ENCODE measurements around the gene UBB. TPM values are rescaled to one million over a fixed set of nuclear protein-coding genes. Genes with fewer than 3 reads are reported as not detected.
A peak's percentile ranks its signal among the peaks of the same experiment; 100 is the strongest.

Gene UBB
- total and polyA plus RNA-seq, 12 donors: 588 to 3,694 (median 2,139) TPM

DNA sequence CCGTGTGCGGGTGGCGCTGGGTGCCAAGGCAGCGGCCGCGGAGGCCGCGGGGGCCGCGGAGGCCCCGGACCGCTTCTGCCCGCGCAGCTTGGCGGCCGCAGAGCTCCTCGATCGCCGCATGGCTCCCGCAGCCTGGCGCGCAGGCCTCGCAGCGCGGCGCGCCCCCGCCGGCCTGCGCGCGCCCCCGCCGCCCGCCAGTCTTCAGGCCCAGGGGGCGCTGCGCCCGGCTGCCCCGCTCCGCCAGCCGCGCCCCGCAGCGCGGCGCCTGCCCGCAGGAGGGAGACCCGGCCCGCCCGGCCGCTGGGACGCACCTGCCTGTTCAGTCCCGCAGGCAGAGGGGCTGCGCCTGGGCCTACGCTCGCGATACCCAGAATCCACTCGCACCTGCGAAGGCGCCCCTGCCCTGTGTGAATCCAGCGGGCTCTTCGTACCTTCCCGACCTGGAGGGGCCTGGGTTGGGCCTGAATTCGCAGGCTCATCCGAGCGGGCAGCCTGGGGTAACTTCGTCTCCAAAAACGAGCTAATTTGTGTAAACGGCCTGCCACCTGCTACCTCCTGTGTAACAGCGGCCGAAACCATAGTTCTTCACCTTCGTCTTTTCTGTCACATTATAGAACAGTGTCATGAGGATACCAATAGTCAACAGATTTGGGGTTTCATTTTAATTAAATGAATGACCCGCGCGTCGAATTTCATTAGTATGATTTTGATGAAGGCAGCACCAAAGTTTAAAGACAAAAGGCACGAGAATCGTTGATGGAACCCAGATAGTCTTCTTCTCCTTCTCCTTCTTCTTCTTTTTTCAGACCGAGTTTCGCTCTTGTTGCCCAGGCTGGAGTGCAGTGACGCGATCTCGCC, 27.3 kb upstream of the UBB start, which contains the start of gene CENPV:
TSS of gene CENPV (minus strand) at position 153 of the 858 bp plus-strand sequence. CDS start at position 120, 33 bp downstream.
- peak within 1 kb of the TSS in 3 of 5 donors; percentile 33 to 78 (median 73) for H3K27ac ChIP-seq

DNA sequence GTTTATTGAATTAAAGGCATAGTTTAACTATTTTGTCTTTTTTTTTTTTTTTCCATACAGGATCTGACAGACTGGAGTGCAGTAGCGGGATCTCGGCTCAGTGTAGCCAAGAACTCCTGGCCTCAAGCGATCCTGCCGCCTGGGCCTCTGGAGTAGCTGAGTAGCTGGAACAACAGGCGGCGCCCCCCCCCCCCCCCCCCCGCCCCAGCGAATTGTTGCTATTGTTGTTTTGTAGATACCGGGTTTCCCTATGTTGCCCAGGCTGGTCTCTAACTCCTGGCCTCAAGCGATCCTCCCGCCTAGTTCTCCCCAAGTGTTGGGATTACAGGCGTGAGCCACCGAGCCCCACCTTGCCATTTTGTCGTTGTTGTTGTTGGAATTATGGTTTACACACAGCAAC, 26.3 kb upstream of the UBB start:
- DNase-seq: peak in 1 of 7 donors; percentile 10
- 90 to 94% (median 93%) methylated on average over 14 of the region's 14 CpGs for WGBS, 4 donors
- TF ChIP-seq, protein P1, sequence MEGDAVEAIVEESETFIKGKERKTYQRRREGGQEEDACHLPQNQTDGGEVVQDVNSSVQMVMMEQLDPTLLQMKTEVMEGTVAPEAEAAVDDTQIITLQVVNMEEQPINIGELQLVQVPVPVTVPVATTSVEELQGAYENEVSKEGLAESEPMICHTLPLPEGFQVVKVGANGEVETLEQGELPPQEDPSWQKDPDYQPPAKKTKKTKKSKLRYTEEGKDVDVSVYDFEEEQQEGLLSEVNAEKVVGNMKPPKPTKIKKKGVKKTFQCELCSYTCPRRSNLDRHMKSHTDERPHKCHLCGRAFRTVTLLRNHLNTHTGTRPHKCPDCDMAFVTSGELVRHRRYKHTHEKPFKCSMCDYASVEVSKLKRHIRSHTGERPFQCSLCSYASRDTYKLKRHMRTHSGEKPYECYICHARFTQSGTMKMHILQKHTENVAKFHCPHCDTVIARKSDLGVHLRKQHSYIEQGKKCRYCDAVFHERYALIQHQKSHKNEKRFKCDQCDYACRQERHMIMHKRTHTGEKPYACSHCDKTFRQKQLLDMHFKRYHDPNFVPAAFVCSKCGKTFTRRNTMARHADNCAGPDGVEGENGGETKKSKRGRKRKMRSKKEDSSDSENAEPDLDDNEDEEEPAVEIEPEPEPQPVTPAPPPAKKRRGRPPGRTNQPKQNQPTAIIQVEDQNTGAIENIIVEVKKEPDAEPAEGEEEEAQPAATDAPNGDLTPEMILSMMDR (IDR thresholded peaks at IDR 0.05): no peak
- no peak for TF ChIP-seq POLR2A (IDR thresholded peaks at IDR 0.05)

More for the DNA sequence above, 27.3 kb upstream of the UBB start, which contains the start of gene CENPV:
- peaks cover 7 to 13% of the 10 kb centered on the region in 2 donors for H3K4me1 ChIP-seq (replicated peaks in 1 of 2)
- TF ChIP-seq, protein P1 (IDR thresholded peaks at IDR 0.05): peak in 2 of 6 experiments; percentile 25 to 37
- peak; percentile 30 to 48 for TF ChIP-seq POLR2A (IDR thresholded peaks at IDR 0.05)
- peak in 6 of 7 donors; percentile 37 to 56 (median 42) for DNase-seq
- H3K9me3 ChIP-seq (replicated peaks in 1 of 3): no peaks in the 10 kb centered on the region
- WGBS, 4 donors: 15 to 74% (median 48%) methylated on average over 17 to 82 of the region's 83 CpGs
- H3K4me3 ChIP-seq: peak within 1 kb of the TSS in 3 of 4 donors; percentile 31 to 89 (median 68)
- intact Hi-C loops (cut with DNase I): no loop called here
- H3K36me3 ChIP-seq (replicated peaks in 1 of 2): no peaks in the 10 kb centered on the region
- H3K27me3 ChIP-seq: no peaks in the 10 kb centered on the region

DNA sequence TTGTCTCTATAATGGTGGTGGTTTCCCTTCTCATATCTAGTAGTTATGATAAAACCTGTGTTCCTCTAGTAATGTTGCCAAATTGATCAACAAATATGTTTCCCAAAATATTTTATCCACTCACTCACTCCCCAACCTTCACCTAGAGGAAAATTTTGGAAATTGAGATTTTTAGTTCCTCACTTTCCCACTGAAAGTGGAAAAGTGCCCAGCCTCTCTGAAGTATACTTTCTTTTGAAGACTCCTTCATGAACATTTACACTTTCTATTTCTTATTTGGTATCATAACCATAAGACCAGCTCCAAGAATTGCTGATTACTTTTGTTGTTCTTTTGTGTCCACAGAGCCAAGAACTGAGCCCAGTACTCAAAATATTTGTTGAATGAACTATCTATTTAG, 22.5 kb upstream of the UBB start:
- H3K36me3 ChIP-seq (replicated peaks in 1 of 2): no peaks in the 10 kb centered on the region
- H3K4me3 ChIP-seq: no peak overlapping the region
- intact Hi-C loops (cut with DNase I): no loop called here
- TF ChIP-seq, protein P1 (IDR thresholded peaks at IDR 0.05): no peak
- TF ChIP-seq POLR2A (IDR thresholded peaks at IDR 0.05): no peak
- H3K27me3 ChIP-seq: no peaks in the 10 kb centered on the region
- no peaks in the 10 kb centered on the region for H3K4me1 ChIP-seq (replicated peaks in 1 of 2)
- H3K27ac ChIP-seq: no peak overlapping the region
- no peaks in the 10 kb centered on the region for H3K9me3 ChIP-seq (replicated peaks in 1 of 3)
- DNase-seq: no peak

More for the DNA sequence above, 26.3 kb upstream of the UBB start:
- no peaks in the 10 kb centered on the region for H3K36me3 ChIP-seq (replicated peaks in 1 of 2)
- peaks cover 7 to 13% of the 10 kb centered on the region in 2 donors for H3K4me1 ChIP-seq (replicated peaks in 1 of 2)
- H3K27me3 ChIP-seq: no peaks in the 10 kb centered on the region
- no peak overlapping the region for H3K4me3 ChIP-seq
- H3K9me3 ChIP-seq (replicated peaks in 1 of 3): no peaks in the 10 kb centered on the region
- no peak overlapping the region for H3K27ac ChIP-seq
- intact Hi-C loops (cut with DNase I): no loop called here

DNA sequence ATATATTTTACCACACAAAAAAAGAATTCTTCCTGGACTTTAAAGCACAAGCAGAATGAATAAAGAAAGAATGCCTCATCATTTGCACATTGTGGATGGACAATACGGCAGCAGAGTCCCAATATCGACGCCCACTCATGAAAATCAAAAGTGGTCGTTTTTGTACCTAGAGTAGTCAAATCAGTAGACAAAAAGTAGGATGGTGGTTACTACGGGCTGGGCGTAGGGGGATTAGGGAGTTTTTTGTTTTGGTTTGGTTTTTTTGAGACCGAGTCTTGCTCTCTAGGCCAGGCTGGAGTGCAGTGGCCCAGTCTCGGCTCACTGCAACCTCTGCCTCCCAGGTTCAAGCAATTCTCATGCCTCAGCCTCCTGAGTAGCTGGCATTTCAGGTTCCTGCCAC, 19.0 kb upstream of the UBB start:
- 80 to 86% (median 84%) methylated on average over 8 of the region's 8 CpGs for whole genome bisulfite sequencing, 4 donors
- no peak for DNase-seq
- no peak for TF ChIP-seq POLR2A (IDR thresholded peaks at IDR 0.05)
- TF ChIP-seq, protein P1 (IDR thresholded peaks at IDR 0.05): no peak
- Histone ChIP-seq H3K27ac (no peak overlapping the region), H3K4me3 (no peak overlapping the region), H3K9me3 (replicated peaks in 1 of 3) (no peaks in the 10 kb centered on the region), H3K4me1 (replicated peaks in 1 of 2) (peaks cover 0 to 8% of the 10 kb centered on the region in 2 donors), H3K27me3 (no peaks in the 10 kb centered on the region), H3K36me3 (replicated peaks in 1 of 2) (no peaks in the 10 kb centered on the region)
- intact Hi-C loops (cut with DNase I): loop anchor here in 1 of 2 donors (10.0 kb wide), 1 partner anchor 163 kb away; no protein-coding TSS in a partner anchor

Measured in adrenal gland (tissue), 12 donors.